Measurements from ENCODE around the gene VSTM2B.
"Not testable (repeated sequence)": the region's sequence is repeated elsewhere in the genome, so short reads cannot be mapped to it uniquely, and the experiment has no call there.

DNA sequence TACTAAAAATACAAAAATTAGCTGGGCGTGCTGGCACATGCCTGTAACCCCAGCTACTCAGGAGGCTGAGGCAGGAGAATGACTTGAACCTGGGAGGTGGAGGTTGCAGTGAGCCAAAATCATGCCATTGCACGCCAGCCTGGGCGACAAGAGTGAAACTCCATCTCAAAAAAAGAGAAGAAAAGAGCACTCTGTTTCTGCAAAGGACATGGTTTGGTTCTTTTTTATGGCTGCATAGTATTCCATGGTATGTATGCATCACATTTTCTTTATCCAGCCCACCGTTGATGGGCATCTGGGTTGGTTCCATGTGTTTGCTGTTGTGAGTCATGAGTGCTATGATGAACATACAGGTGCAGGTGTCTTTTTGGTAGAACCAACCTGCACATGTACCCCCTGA, 19.7 kb downstream of the VSTM2B start:
- TF ChIP-seq CTCF (conservative IDR thresholded peaks at IDR 0.05; ENCODE audit: low read depth, low read length); EZH2 (IDR thresholded peaks at IDR 0.05; ENCODE audit: borderline replicate concordance, low read depth, low read length, poor library complexity, severe bottlenecking): not testable (repeated sequence)
